GM12878 (cell line): Measurements from ENCODE around the gene PPIL3. TPM values are rescaled to one million over a fixed set of nuclear protein-coding genes. Genes with fewer than 3 reads are reported as not detected.

ENCODE experiments used
- ATAC-seq: fragments of 200-7000 bp; cut with Tn5 transposase; 3 replicates; pipeline ENCODE4 v1.9.1; 2020; ENCODE audit warnings: mild to moderate bottlenecking, moderate library complexity
- BruUV-seq: library from RNA; stranded (reverse); fragments of 400-500 nt; replicated peaks from 2 replicates; lab custom pipeline; 2021; lab: Mats Ljungman, UMichigan
- CTCF ChIA-PET: fragments of 300-600 bp; sonication (Branson Sonifier 250); formaldehyde crosslinking; extraction: SDS; loops from one replicate; lab custom pipeline; 2021; ENCODE audit warnings: inconsistent platforms; lab: Yijun Ruan, JAX
- POLR2A ChIA-PET: fragments of 350-600 bp; formaldehyde crosslinking; extraction: SDS; loops from one replicate; lab custom pipeline; 2021; ENCODE audit warnings: inconsistent platforms; lab: Charles Lee
- RAD21 ChIA-PET: fragments of 300-600 bp; sonication (Branson Sonifier 250); formaldehyde crosslinking; loops from one replicate; lab custom pipeline; 2023; ENCODE audit warnings: antibody characterized with exemption; ENCODE audit not compliant: unreplicated experiment; lab: Charles Lee
- SMC1A ChIA-PET: fragments of 300-600 bp; sonication (Branson Sonifier 250); formaldehyde crosslinking; loops from one replicate; lab custom pipeline; 2023; ENCODE audit not compliant: unreplicated experiment, uncharacterized antibody; lab: Charles Lee
- DNase-seq: peaks from one replicate; pipeline ENCODE4 v3.0.0-alpha.2; 2011; ENCODE audit warnings: low read depth, low spot score
- FAIRE-seq: peaks from 3 replicates; lab custom pipeline; 2011; peaks lifted over from hg19 to GRCh38; lab: Jason Lieb, UNC
- H2AFZ ChIP-seq: 2 replicates; pipeline ENCODE4 v1.6.0; 2011; ENCODE audit warnings: low read depth, low read length, control low read depth; ENCODE audit not compliant: control insufficient read depth
- H3K27ac ChIP-seq: 2 replicates; pipeline ENCODE4 v1.5.1; 2011; ENCODE audit warnings: control low read depth; ENCODE audit not compliant: control insufficient read depth, insufficient read depth
- H3K27me3 ChIP-seq, 2 experiments: replicated peaks in 1 of 2; 2 replicates each; pipeline versions ENCODE4 v1.6.0 to v1.6.1; 2011; ENCODE audit warnings: low read length in 1 of 2; ENCODE audit not compliant: control insufficient read depth in 2 of 2, insufficient read depth in 2 of 2
- H3K36me3 ChIP-seq, 2 experiments: 2 replicates each; pipeline ENCODE4 v1.5.1; 2011; ENCODE audit warnings: low read length in 1 of 2; ENCODE audit not compliant: control insufficient read depth in 2 of 2, insufficient read depth in 2 of 2
- H3K4me1 ChIP-seq: 2 replicates; pipeline ENCODE4 v1.6.1; 2011; ENCODE audit warnings: mild to moderate bottlenecking, low read length, moderate library complexity, mixed read lengths; ENCODE audit not compliant: control insufficient read depth, insufficient read depth
- H3K4me2 ChIP-seq: 2 replicates; pipeline ENCODE4 v1.6.0; 2011; ENCODE audit warnings: control low read depth; ENCODE audit not compliant: control insufficient read depth, insufficient read depth
- H3K4me3 ChIP-seq: fragments of 200-600 bp; sonication (generic); 2 replicates; pipeline ENCODE4 v1.5.1; 2016
- H3K79me2 ChIP-seq: 2 replicates; pipeline ENCODE4 v1.6.0; 2011; ENCODE audit warnings: low read length; ENCODE audit not compliant: control insufficient read depth, insufficient read depth
- H3K9ac ChIP-seq: 2 replicates; pipeline ENCODE4 v1.8.0; 2011; ENCODE audit warnings: low read length, control low read depth, mixed read lengths; ENCODE audit not compliant: control insufficient read depth, insufficient read depth
- H3K9me3 ChIP-seq: replicated peaks from 3 replicates; pipeline ENCODE4 v1.5.1; 2011; ENCODE audit warnings: mild to moderate bottlenecking, low read length; ENCODE audit not compliant: control insufficient read depth, insufficient read depth
- H4K20me1 ChIP-seq: 2 replicates; pipeline ENCODE4 v1.6.0; 2011; ENCODE audit not compliant: control insufficient read depth, insufficient read depth
- ASH2L ChIP-seq: fragments of 300-600, 200-600 bp; sonication (generic); IDR thresholded peaks from 2 replicates; pipeline ENCODE4 v1.6.1; 2017; ENCODE audit warnings: low read depth, mild to moderate bottlenecking, borderline replicate concordance
- CEBPB ChIP-seq, 2 experiments: fragments of 150-350 bp in 1 of 2; IDR thresholded peaks; 2 replicates each; pipeline ENCODE4 v1.6.1; 2012 to 2014; ENCODE audit warnings: low read depth in 2 of 2, low read length in 2 of 2, borderline replicate concordance in 1 of 2, inconsistent platforms in 1 of 2
- CHD1 ChIP-seq: IDR thresholded peaks from 2 replicates; pipeline ENCODE4 v1.6.1; 2012; ENCODE audit warnings: low read depth, low read length, improper control_type of control experiment
- EZH2 ChIP-seq: IDR thresholded peaks from 2 replicates; pipeline ENCODE4 v1.6.1; 2012; ENCODE audit warnings: low read depth, mild to moderate bottlenecking, control low read depth, inconsistent platforms, low read length, borderline replicate concordance; ENCODE audit not compliant: control insufficient read depth
- FOS ChIP-seq: IDR thresholded peaks from 3 replicates; pipeline ENCODE4 v1.6.1; 2011; ENCODE audit warnings: borderline replicate concordance; ENCODE audit not compliant: insufficient read length; ENCODE audit errors: extremely low read depth
- HCFC1 ChIP-seq: fragments of 150-350 bp; IDR thresholded peaks from 2 replicates; pipeline ENCODE4 v1.6.1; 2014; ENCODE audit warnings: low read length
- IKZF2 ChIP-seq, 2 experiments: fragments of 450-650 bp; IDR thresholded peaks; 2 replicates each; pipeline ENCODE4 v1.6.1; 2017; ENCODE audit warnings: mild to moderate bottlenecking in 2 of 2, moderate library complexity in 2 of 2
- KDM1A ChIP-seq: fragments of 200-600 bp; sonication (generic); IDR thresholded peaks from 2 replicates; pipeline ENCODE4 v1.6.1; 2016; ENCODE audit warnings: borderline replicate concordance
- KLF5 ChIP-seq: fragments of 450-650 bp; IDR thresholded peaks from 2 replicates; pipeline ENCODE4 v1.6.1; 2014; ENCODE audit warnings: mild to moderate bottlenecking; ENCODE audit not compliant: partially characterized antibody
- MAX ChIP-seq: IDR thresholded peaks from 2 replicates; pipeline ENCODE4 v1.6.1; 2012; ENCODE audit warnings: low read depth, low read length, improper control_type of control experiment
- MXI1 ChIP-seq: fragments of 150-350 bp; IDR thresholded peaks from 2 replicates; pipeline ENCODE4 v1.6.1; 2011; ENCODE audit warnings: low read depth, mild to moderate bottlenecking, inconsistent platforms, low read length, improper control_type of control experiment
- NR2F1 ChIP-seq: fragments of 450-650 bp; conservative IDR thresholded peaks from 2 replicates; pipeline ENCODE4 v1.6.1; 2017; ENCODE audit warnings: mild to moderate bottlenecking
- PML ChIP-seq: IDR thresholded peaks from 2 replicates; pipeline ENCODE4 v1.6.1; 2012; ENCODE audit warnings: low read length, inconsistent platforms
- POLR2A ChIP-seq: IDR thresholded peaks from 2 replicates; pipeline ENCODE4 v1.6.1; 2011; ENCODE audit warnings: low read depth, mild to moderate bottlenecking, low read length
- SREBF2 ChIP-seq: IDR thresholded peaks from 2 replicates; pipeline ENCODE4 v1.6.1; 2012; ENCODE audit warnings: mild to moderate bottlenecking, low read length
- SRF ChIP-seq, 2 experiments: IDR thresholded peaks; 2 replicates each; pipeline ENCODE4 v1.6.1; 2011; ENCODE audit warnings: low read depth in 2 of 2, low read length in 2 of 2, mild to moderate bottlenecking in 1 of 2, moderate library complexity in 1 of 2
- TCF3 ChIP-seq: IDR thresholded peaks from 2 replicates; pipeline ENCODE4 v1.6.1; 2012; ENCODE audit warnings: low read depth, mild to moderate bottlenecking, low read length, borderline replicate concordance; ENCODE audit not compliant: insufficient read depth
- YBX1 ChIP-seq: fragments of 450-650 bp; IDR thresholded peaks from 2 replicates; pipeline ENCODE4 v1.6.1; 2016; ENCODE audit warnings: antibody characterized with exemption
- ZBTB40 ChIP-seq: fragments of 450-650 bp; IDR thresholded peaks from 2 replicates; pipeline ENCODE4 v1.6.1; 2016; ENCODE audit warnings: mild to moderate bottlenecking, moderate library complexity, borderline replicate concordance
- WGBS: methylation state at CpG from one replicate; pipeline ENCODE4 v1.1.6; 2016; ENCODE audit warnings: low lambda C conversion rate; ENCODE audit not compliant: insufficient replicate concordance, insufficient coverage; ENCODE audit errors: missing lambda C conversion rate; 5-methylcytosine and 5-hydroxymethylcytosine counted together
- in situ Hi-C: fragments of 300-500 bp; cut with MboI; formaldehyde crosslinking; loops from 9 replicates; pipeline ENCODE4 v1.14.3; 2018; ENCODE audit warnings: mixed read lengths
- intact Hi-C: fragments of 100-400 bp; cut with micrococcal nuclease; formaldehyde crosslinking; loops from one replicate; pipeline ENCODE4 v1.14.2; 2022; ENCODE audit not compliant: unreplicated experiment
- polyA plus RNA-seq, 11 experiments: library from polyadenylated mRNA; depleted of rRNA in 4 of 11; unstranded in 6 of 11; stranded (reverse) in 5 of 11; fragments of >200 nt; fragmentation: Nextera tagmentation in 4 of 11; fragmentation: Illumina TruSeq in 1 of 11; extraction: Ambion mirVana in 4 of 11; extraction: Trizol in 1 of 11; gene quantifications; 1 replicate in 1 of 11; 2 replicates in 10 of 11; pipeline versions ENCODE4 v1.2.1 to v1.2.3, GENCODE V29; 2011 to 2016; ENCODE audit warnings: inconsistent platforms in 2 of 11, missing spikeins in 2 of 11, low read depth in 1 of 11
- total RNA-seq, 4 experiments: library from RNA; depleted of rRNA in 3 of 4; stranded (reverse); fragments of >200 nt in 3 of 4; fragmentation: Illumina TruSeq in 1 of 4; extraction: Trizol in 1 of 4; gene quantifications; 2 replicates each; pipeline versions ENCODE4 v1.2.1 to v1.2.3, GENCODE V29; 2013 to 2021

PPIL3 gene
- total and polyA plus RNA-seq, 10 of the 15 experiments (the other 5 are each of a cell fraction or from before 2014, with no cell fraction given) = 33.8 to 176 (median 59.1) TPM

- intact Hi-C loops = loop anchor here (1.0 to 10.0 kb wide), 4 partner anchors 24 to 1510 kb away; partner anchors contain the start of genes BMPR2, NIF3L1 and PPIL3
- peaks cover 2 to 8% of the 10 kb centered on the region in 2 experiments; a peak in 2 of 4 replicates for H3K36me3 ChIP-seq
- H3K9me3 ChIP-seq = no peaks in the 10 kb centered on the region
- H3K9ac ChIP-seq = peak within 1 kb of the TSS; percentile 99
- DNase-seq (peak; percentile 74), FAIRE-seq (no peak), ATAC-seq (peak; percentile 88)
- ChIA-PET CTCF (interaction anchor here (0.6 to 2.6 kb wide), 11 partner anchors 19 to 369 kb away, joined by 3 to 15 read pairs (median 3); partner anchors contain the start of genes CASP10, NIF3L1, ORC2 and PPIL3), SMC1A (interaction anchor here (0.9 to 1.9 kb wide), 8 partner anchors 12 to 203 kb away, joined by 3 to 12 read pairs (median 3); partner anchors contain the start of gene NIF3L1), RAD21 (interaction anchor here (0.6 to 2.1 kb wide), 9 partner anchors 37 to 368 kb away, joined by 3 to 10 read pairs (median 4); partner anchors contain the start of gene CASP10), POLR2A (interaction anchor here (0.5 to 2.7 kb wide), 25 partner anchors 11 to 396 kb away, joined by 3 to 20 read pairs (median 4); partner anchors contain the start of genes BZW1, CASP10, CASP8 and CFLAR)
- peak within 1 kb of the TSS; percentile 100 for H3K4me3 ChIP-seq
- no peaks in the 10 kb centered on the region for H3K27me3 ChIP-seq
- no peaks in the 10 kb centered on the region for H3K4me1 ChIP-seq
- peak within 1 kb of the TSS; percentile 100 for H3K27ac ChIP-seq
- peak within 1 kb of the TSS; percentile 91 for H2AFZ ChIP-seq
- WGBS = 5% methylated on average over 79 of the region's 89 CpGs
- in situ Hi-C loops = no loop called here
- peaks cover 51% of the 10 kb centered on the region for H3K79me2 ChIP-seq
- BruUV-seq = no TSS peak
- H3K4me2 ChIP-seq = peak within 1 kb of the TSS; percentile 72
- H4K20me1 ChIP-seq = no peaks in the 10 kb centered on the region
- TF ChIP-seq HCFC1 (peak; percentile 38), CHD1 (peak; percentile 93; the same call in 1 of the 2 replicates), POLR2A (peak; percentile 99), IKZF2 (IDR thresholded peaks at IDR 0.05) (0 out of 4 replicates have a peak, but pooled peaks of 1 of the 2 experiments have one; percentile 15), ZBTB40 (peak; percentile 74), PML (peak; percentile 99), KDM1A (no peak), YBX1 (no peak), MAX (peak; percentile 63), FOS (no peak), SREBF2 (no peak), NR2F1 (0 out of 2 replicates have a peak, but pooled peaks have one; percentile 41), ASH2L (no peak; the same call in 1 of the 2 replicates), TCF3 (peak; percentile 86; the same call in 1 of the 2 replicates), EZH2 (no peak), MXI1 (0 out of 2 replicates have a peak, but pooled peaks have one; percentile 26), CEBPB (IDR thresholded peaks at IDR 0.05; ENCODE audit: borderline replicate concordance in 1 of 2, low read depth in 2 of 2, low read length in 2 of 2) (no peak; a peak in 1 of 4 replicates), SRF (IDR thresholded peaks at IDR 0.05; ENCODE audit: low read depth in 2 of 2, low read length in 2 of 2) (no peak), KLF5 (peak; percentile 38)
Measured at GRCh38 chr2:200864176-200865034, 24.5 kb downstream of the PPIL3 start, which contains the start of gene CLK1. Gene CLK1, minus strand, starts transcription at chr2:200864658. Its CDS starts 2,796 bp downstream, at chr2:200861862.
